AG04450 (cell line): ENCODE measurements around the gene DIDO1. TPM values are rescaled to one million over a fixed set of nuclear protein-coding genes. Genes with fewer than 3 reads are reported as not detected.

ENCODE experiments used
- CTCF ChIA-PET: fragments of 300-600, 350-600 bp; formaldehyde crosslinking; extraction: SDS; loops from one replicate; lab custom pipeline; 2022; ENCODE audit warnings: antibody characterized with exemption, inconsistent platforms; lab: Charles Lee
- POLR2A ChIA-PET: fragments of 350-600 bp; formaldehyde crosslinking; extraction: SDS; loops from one replicate; lab custom pipeline; 2021; ENCODE audit warnings: antibody characterized with exemption, inconsistent platforms; lab: Yijun Ruan, JAX
- DNase-seq: peaks from one replicate; pipeline ENCODE4 v3.0.0-alpha.2; 2011; ENCODE audit warnings: low read depth, low spot score
- H3K27ac ChIP-seq: one replicate; pipeline ENCODE4 v1.5.1; 2012; ENCODE audit warnings: low read depth, low read length, control low read depth
- H3K27me3 ChIP-seq: one replicate; pipeline ENCODE4 v1.6.0; 2012; ENCODE audit warnings: low read length; ENCODE audit not compliant: control insufficient read depth, insufficient read depth
- H3K4me3 ChIP-seq: 2 replicates; pipeline ENCODE4 v1.5.1; 2011; ENCODE audit warnings: mild to moderate bottlenecking, low read depth, low read length, control low read depth
- H3K9me3 ChIP-seq: 2 replicates; pipeline ENCODE4 v1.5.1; 2012; ENCODE audit warnings: low read length; ENCODE audit not compliant: control insufficient read depth, insufficient read depth
- polyA plus RNA-seq: library from polyadenylated mRNA; depleted of rRNA; stranded (reverse); fragments of >200 nt; gene quantifications from 2 replicates; pipeline ENCODE4 v1.2.3, GENCODE V29; 2011
- TF ChIP-seq, protein P1 (sequence below): IDR thresholded peaks from 2 replicates; pipeline ENCODE4 v1.5.1; 2011; ENCODE audit warnings: low read depth, low read length, control low read depth, inconsistent platforms

Gene DIDO1
- polyA plus RNA-seq, 1 experiment = 22.1 TPM

GRCh38 chr20:62959101-62959971 lies 33.0 kb upstream of the DIDO1 start:
- H3K27me3 ChIP-seq = peaks cover 2% of the 10 kb centered on the region
- TF ChIP-seq, protein P1, sequence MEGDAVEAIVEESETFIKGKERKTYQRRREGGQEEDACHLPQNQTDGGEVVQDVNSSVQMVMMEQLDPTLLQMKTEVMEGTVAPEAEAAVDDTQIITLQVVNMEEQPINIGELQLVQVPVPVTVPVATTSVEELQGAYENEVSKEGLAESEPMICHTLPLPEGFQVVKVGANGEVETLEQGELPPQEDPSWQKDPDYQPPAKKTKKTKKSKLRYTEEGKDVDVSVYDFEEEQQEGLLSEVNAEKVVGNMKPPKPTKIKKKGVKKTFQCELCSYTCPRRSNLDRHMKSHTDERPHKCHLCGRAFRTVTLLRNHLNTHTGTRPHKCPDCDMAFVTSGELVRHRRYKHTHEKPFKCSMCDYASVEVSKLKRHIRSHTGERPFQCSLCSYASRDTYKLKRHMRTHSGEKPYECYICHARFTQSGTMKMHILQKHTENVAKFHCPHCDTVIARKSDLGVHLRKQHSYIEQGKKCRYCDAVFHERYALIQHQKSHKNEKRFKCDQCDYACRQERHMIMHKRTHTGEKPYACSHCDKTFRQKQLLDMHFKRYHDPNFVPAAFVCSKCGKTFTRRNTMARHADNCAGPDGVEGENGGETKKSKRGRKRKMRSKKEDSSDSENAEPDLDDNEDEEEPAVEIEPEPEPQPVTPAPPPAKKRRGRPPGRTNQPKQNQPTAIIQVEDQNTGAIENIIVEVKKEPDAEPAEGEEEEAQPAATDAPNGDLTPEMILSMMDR = no peak
- CTCF ChIA-PET = interaction anchor here (0.6 kb wide), 1 partner anchor 657 kb away, joined by 3 read pairs; no protein-coding TSS in a partner anchor
- no peaks in the 10 kb centered on the region; the same call in 1 of the 2 replicates for H3K9me3 ChIP-seq
- POLR2A ChIA-PET = no interaction called here
- no peak for DNase-seq
- H3K27ac ChIP-seq = no peak overlapping the region
- H3K4me3 ChIP-seq = no peak overlapping the region

- POLR2A ChIA-PET = no interaction called here
- H3K27me3 ChIP-seq = no peaks in the 10 kb centered on the region
- TF ChIP-seq, protein P1 = no peak
- no peaks in the 10 kb centered on the region; the same call in 1 of the 2 replicates for H3K9me3 ChIP-seq
- no peak overlapping the region for H3K27ac ChIP-seq
- DNase-seq = no peak
- H3K4me3 ChIP-seq = no peak overlapping the region
- CTCF ChIA-PET = no interaction called here
Measured at GRCh38 chr20:62958388-62959100, 32.2 kb upstream of the DIDO1 start.

GRCh38 chr20:62957136-62958117 lies 31.1 kb upstream of the DIDO1 start:
- TF ChIP-seq, protein P1 = no peak
- ChIA-PET POLR2A (interaction anchor here (0.8 kb wide), 1 partner anchor 20 kb away, joined by 3 read pairs; the partner anchor contains the start of gene GID8), CTCF (interaction anchor here (0.8 kb wide), 1 partner anchor 13 kb away, joined by 4 read pairs; no protein-coding TSS in a partner anchor)
- no peaks in the 10 kb centered on the region for H3K27me3 ChIP-seq
- no peak for DNase-seq
- no peak overlapping the region for H3K27ac ChIP-seq
- no peaks in the 10 kb centered on the region; the same call in 1 of the 2 replicates for H3K9me3 ChIP-seq
- no peak overlapping the region for H3K4me3 ChIP-seq

DNA sequence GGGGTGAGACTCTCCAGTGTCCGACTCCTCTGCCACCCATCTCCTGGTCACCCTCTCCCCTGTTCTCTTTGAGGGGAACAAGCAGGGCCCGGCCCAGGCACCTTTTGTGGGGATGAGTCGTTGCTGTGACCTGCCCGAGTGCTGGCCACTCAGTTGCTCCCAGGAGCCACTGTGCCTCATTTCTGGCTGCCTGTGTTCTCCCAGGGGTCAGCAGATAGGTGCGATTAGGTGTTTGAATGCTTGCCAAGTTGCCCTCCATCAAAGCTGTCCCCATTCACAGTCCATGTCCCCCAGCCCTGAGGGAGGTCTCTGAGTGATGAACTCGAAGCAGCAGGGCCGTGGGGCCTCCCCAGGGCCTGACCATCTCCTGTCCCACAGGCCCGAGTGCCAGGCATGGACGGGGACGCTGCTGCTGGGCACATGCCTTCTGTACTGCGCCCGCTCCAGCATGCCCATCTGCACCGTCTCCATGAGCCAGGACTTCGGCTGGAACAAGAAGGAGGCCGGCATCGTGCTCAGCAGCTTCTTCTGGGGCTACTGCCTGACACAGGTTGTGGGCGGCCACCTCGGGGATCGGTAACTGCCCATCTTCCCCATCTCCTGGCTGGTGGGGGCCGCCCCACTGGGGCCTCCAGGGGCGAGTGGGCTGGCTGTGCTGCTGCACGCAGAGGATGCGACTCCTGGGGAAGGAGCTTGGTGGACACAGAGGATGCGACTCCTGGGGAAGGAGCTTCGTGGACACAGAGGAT lies 30.3 kb upstream of the DIDO1 start:
- no peaks in the 10 kb centered on the region; the same call in 1 of the 2 replicates for H3K9me3 ChIP-seq
- no peak overlapping the region for H3K27ac ChIP-seq
- POLR2A ChIA-PET = interaction anchor here (0.8 kb wide), 1 partner anchor 19 kb away, joined by 3 read pairs; the partner anchor contains the start of gene GID8
- H3K4me3 ChIP-seq = no peak overlapping the region
- CTCF ChIA-PET = interaction anchor here (0.8 to 2.2 kb wide), 2 partner anchors 14 to 16 kb away, joined by 4 to 12 read pairs; no protein-coding TSS in a partner anchor
- DNase-seq = no peak
- TF ChIP-seq, protein P1 = no peak
- H3K27me3 ChIP-seq = no peaks in the 10 kb centered on the region
